ENCODE measurements around the gene PPP1R15B. TPM values are rescaled to one million over a fixed set of nuclear protein-coding genes. Genes with fewer than 3 reads are reported as not detected.
A peak's percentile ranks its signal among the peaks of the same experiment; 100 is the strongest.
"Not testable (repeated sequence)": the region's sequence is repeated elsewhere in the genome, so short reads cannot be mapped to it uniquely, and the experiment has no call there.

The PPP1R15B gene
- total RNA-seq, 2 donors from 2014 or later, result 54.6 to 138 TPM

GRCh38 chr1:204431310-204432184 is 19.9 kb upstream of the PPP1R15B start:
- DNase-seq (ENCODE audit: low spot score in 2 of 2) (peak; percentile 69 to 81), ATAC-seq (peak; percentile 74 to 75)
- Mint-ChIP-seq H3K9me3 (no peaks in the 10 kb centered on the region), H3K36me3 (peaks cover 6 to 15% of the 10 kb centered on the region in 2 donors), H3K27ac (peak overlapping the region; percentile 25 to 42)

- DNase-seq (ENCODE audit: low spot score in 2 of 2) (no peak), ATAC-seq (no peak)
- H3K36me3 Mint-ChIP-seq, result peaks cover 11 to 19% of the 10 kb centered on the region in 2 donors
- H3K9me3 Mint-ChIP-seq, result no peaks in the 10 kb centered on the region
- H3K27ac Mint-ChIP-seq, result peak overlapping the region in 1 of 2 donors; percentile 51
These were observed 18.1 kb upstream of the PPP1R15B start for GRCh38 chr1:204429746-204430145.

- ATAC-seq, result peak; percentile 19 to 56
- Mint-ChIP-seq H3K9me3 (no peaks in the 10 kb centered on the region), H3K27ac (no peak overlapping the region), H3K36me3 (peaks cover 11 to 19% of the 10 kb centered on the region in 2 donors)
- DNase-seq (ENCODE audit: low spot score in 2 of 2), result no peak
These were observed 15.5 kb upstream of the PPP1R15B start for GRCh38 chr1:204426971-204427701.

GRCh38 chr1:204426474-204426873 is 14.9 kb upstream of the PPP1R15B start:
- ATAC-seq (no peak), DNase-seq (ENCODE audit: low spot score in 2 of 2) (no peak)
- Mint-ChIP-seq H3K27ac (peak overlapping the region in 1 of 2 donors; percentile 46), H3K36me3 (peaks cover 11 to 13% of the 10 kb centered on the region in 2 donors), H3K9me3 (no peaks in the 10 kb centered on the region)

GRCh38 chr1:204426035-204426436 is 14.4 kb upstream of the PPP1R15B start:
- DNase-seq (ENCODE audit: low spot score in 2 of 2) (no peak), ATAC-seq (peak; percentile 46 to 59)
- Mint-ChIP-seq H3K9me3 (no peaks in the 10 kb centered on the region), H3K27ac (peak overlapping the region in 1 of 2 donors; percentile 46), H3K36me3 (peaks cover 8% of the 10 kb centered on the region in 2 donors)

GRCh38 chr1:204424621-204425020 is 13.0 kb upstream of the PPP1R15B start:
- no peak for DNase-seq (ENCODE audit: low spot score in 2 of 2)
- no peak for ATAC-seq
- Mint-ChIP-seq H3K9me3 (no peaks in the 10 kb centered on the region), H3K27ac (no peak overlapping the region), H3K36me3 (peaks cover 7% of the 10 kb centered on the region in 2 donors)

GRCh38 chr1:204422061-204422705 is 10.6 kb upstream of the PPP1R15B start:
- DNase-seq (ENCODE audit: low spot score in 2 of 2); ATAC-seq; H3K36me3 Mint-ChIP-seq; H3K27ac Mint-ChIP-seq; H3K9me3 Mint-ChIP-seq: not testable (repeated sequence)

GRCh38 chr1:204421441-204421840 is 9.8 kb upstream of the PPP1R15B start:
- ATAC-seq (no peak), DNase-seq (ENCODE audit: low spot score in 2 of 2) (no peak)
- Mint-ChIP-seq H3K36me3 (peaks cover 3 to 4% of the 10 kb centered on the region in 2 donors), H3K27ac (no peak overlapping the region), H3K9me3 (no peaks in the 10 kb centered on the region)

- H3K36me3 Mint-ChIP-seq, result no peaks in the 10 kb centered on the region
- ATAC-seq, result peak in 1 of 2 donors; percentile 23
- peak overlapping the region; percentile 55 to 89 for H3K27ac Mint-ChIP-seq
- DNase-seq (ENCODE audit: low spot score in 2 of 2), result no peak
- no peaks in the 10 kb centered on the region for H3K9me3 Mint-ChIP-seq
These were observed 8.7 kb upstream of the PPP1R15B start for GRCh38 chr1:204420039-204421004.

- ATAC-seq (no peak), DNase-seq (ENCODE audit: low spot score in 2 of 2) (no peak)
- Mint-ChIP-seq H3K9me3 (no peaks in the 10 kb centered on the region), H3K36me3 (no peaks in the 10 kb centered on the region), H3K27ac (peak overlapping the region in 1 of 2 donors; percentile 55)
These were observed 7.4 kb upstream of the PPP1R15B start for GRCh38 chr1:204419064-204419403.

GRCh38 chr1:204418174-204419063 is 6.8 kb upstream of the PPP1R15B start:
- DNase-seq (ENCODE audit: low spot score in 2 of 2) (no peak), ATAC-seq (no peak)
- Mint-ChIP-seq H3K9me3 (no peaks in the 10 kb centered on the region), H3K36me3 (no peaks in the 10 kb centered on the region), H3K27ac (peak overlapping the region in 1 of 2 donors; percentile 55)

- ATAC-seq (peak; percentile 67 to 84), DNase-seq (ENCODE audit: low spot score in 2 of 2) (no peak)
- H3K9me3 Mint-ChIP-seq, result no peaks in the 10 kb centered on the region
- H3K27ac Mint-ChIP-seq, result peak overlapping the region; percentile 55 to 73
- H3K36me3 Mint-ChIP-seq, result no peaks in the 10 kb centered on the region
These were observed 5.7 kb upstream of the PPP1R15B start for GRCh38 chr1:204417074-204417997.

- H3K9me3 Mint-ChIP-seq, result no peaks in the 10 kb centered on the region
- ATAC-seq (no peak), DNase-seq (ENCODE audit: low spot score in 2 of 2) (no peak)
- no peaks in the 10 kb centered on the region for H3K36me3 Mint-ChIP-seq
- H3K27ac Mint-ChIP-seq, result peak overlapping the region in 1 of 2 donors; percentile 46
These were observed 5.0 kb upstream of the PPP1R15B start for GRCh38 chr1:204416589-204417073.

GRCh38 chr1:204415351-204415750 is 3.7 kb upstream of the PPP1R15B start:
- H3K27ac Mint-ChIP-seq, result no peak overlapping the region
- no peaks in the 10 kb centered on the region for H3K9me3 Mint-ChIP-seq
- DNase-seq (ENCODE audit: low spot score in 2 of 2) (no peak), ATAC-seq (no peak)
- peaks cover 12% of the 10 kb centered on the region in 2 donors for H3K36me3 Mint-ChIP-seq

All from activated naive CD4-positive, alpha-beta T cell treated with anti-CD3 and anti-CD28 coated beads, Interleukin-2, amount 50 U/mL, for 72 hours (primary cell).